Fibroblast of lung (primary cell): ENCODE data around the gene AGBL4. TPM values are rescaled to one million over a fixed set of nuclear protein-coding genes. Genes with fewer than 3 reads are reported as not detected.

Experiments
- DNase-seq, 2 donors: peaks; one replicate each; pipeline versions ENCODE4 v3.0.0 to v3.0.0-alpha.2; 2010; ENCODE audit warnings: low read depth in 2 of 2
- H2AFZ ChIP-seq: 2 replicates; pipeline ENCODE4 v1.5.1; 2012; ENCODE audit warnings: low read length, control low read depth, inconsistent platforms
- H3K27ac ChIP-seq: 2 replicates; pipeline ENCODE4 v1.5.1; 2011; ENCODE audit warnings: low read length, control low read depth; ENCODE audit not compliant: insufficient read depth
- H3K27me3 ChIP-seq: 2 replicates; pipeline ENCODE4 v1.5.1; 2011; ENCODE audit warnings: mild to moderate bottlenecking, low read length; ENCODE audit not compliant: control insufficient read depth, insufficient read depth
- H3K36me3 ChIP-seq: 2 replicates; pipeline ENCODE4 v1.5.1; 2011; ENCODE audit warnings: low read length; ENCODE audit not compliant: control insufficient read depth, insufficient read depth
- H3K4me1 ChIP-seq: 2 replicates; pipeline ENCODE4 v1.5.1; 2011; ENCODE audit warnings: low read length; ENCODE audit not compliant: control insufficient read depth, insufficient read depth; ENCODE audit errors: extremely low read depth
- H3K4me2 ChIP-seq: 2 replicates; pipeline ENCODE4 v1.5.1; 2011; ENCODE audit warnings: low read length, control low read depth; ENCODE audit not compliant: insufficient read depth; ENCODE audit errors: extremely low read depth
- H3K4me3 ChIP-seq, 4 experiments: fragments of 200-600 bp in 1 of 4; sonication (generic) in 1 of 4; replicated peaks in 1 of 4; 2 replicates each; pipeline ENCODE4 v1.5.1; 2011 to 2016; ENCODE audit warnings: low read length in 4 of 4, low read depth in 3 of 4, mild to moderate bottlenecking in 3 of 4, control low read depth in 2 of 4, inconsistent platforms in 1 of 4, mixed read lengths in 1 of 4; ENCODE audit not compliant: insufficient read depth in 1 of 4; ENCODE audit errors: control extremely low read depth in 1 of 4
- H3K79me2 ChIP-seq: 2 replicates; pipeline ENCODE4 v1.5.1; 2012; ENCODE audit warnings: mild to moderate bottlenecking, low read length, inconsistent platforms; ENCODE audit not compliant: control insufficient read depth, insufficient read depth
- H3K9ac ChIP-seq: 2 replicates; pipeline ENCODE4 v1.5.1; 2011; ENCODE audit warnings: mild to moderate bottlenecking, low read length, control low read depth; ENCODE audit not compliant: insufficient read depth
- H3K9me3 ChIP-seq: 2 replicates; pipeline ENCODE4 v1.5.1; 2012; ENCODE audit warnings: low read depth, low read length; ENCODE audit not compliant: control insufficient read depth, insufficient read depth
- H4K20me1 ChIP-seq: 2 replicates; pipeline ENCODE4 v1.5.1; 2011; ENCODE audit warnings: low read length; ENCODE audit not compliant: control insufficient read depth, insufficient read depth; ENCODE audit errors: extremely low read depth
- CTCF ChIP-seq, 2 donors: IDR thresholded peaks in 1 of 2; conservative IDR thresholded peaks in 1 of 2; 1 replicate in 1 of 2; 2 replicates in 1 of 2; pipeline ENCODE4 v1.5.1; 2011 to 2012; ENCODE audit warnings: low read length in 2 of 2, control low read depth in 1 of 2, inconsistent platforms in 1 of 2, low read depth in 1 of 2, mild to moderate bottlenecking in 1 of 2
- EZH2 ChIP-seq: IDR thresholded peaks from 2 replicates; pipeline ENCODE4 v1.5.1; 2012; ENCODE audit warnings: low read length, control low read depth, mild to moderate bottlenecking; ENCODE audit errors: missing control alignments
- polyA plus RNA-seq, 2 donors: library from polyadenylated mRNA; depleted of rRNA in 1 of 2; stranded (reverse) in 1 of 2; unstranded in 1 of 2; fragments of >200 nt; gene quantifications; 2 replicates each; pipeline ENCODE4 v1.2.1, GENCODE V29; 2011 to 2012; ENCODE audit warnings: missing spikeins in 1 of 2
- total RNA-seq: library from RNA; depleted of rRNA; stranded (reverse); fragments of >200 nt; gene quantifications from 2 replicates; pipeline ENCODE4 v1.2.1, GENCODE V29; 2014

Gene AGBL4
- total and polyA plus RNA-seq, 2 donors (not counting 1 experiment from before 2014, with no cell fraction given), result not detected

GRCh38 chr1:49448200-49448599, 575.6 kb downstream of the AGBL4 start:
- no peak overlapping the region for H3K27ac ChIP-seq
- H3K36me3 ChIP-seq, result no peaks in the 10 kb centered on the region
- H4K20me1 ChIP-seq, result no peaks in the 10 kb centered on the region
- TF ChIP-seq EZH2 (no peak), CTCF (conservative IDR thresholded peaks at IDR 0.05 in 1 of 2, IDR thresholded peaks at IDR 0.05 in 1 of 2; ENCODE audit: low read depth in 1 of 2, low read length in 2 of 2) (no peak)
- DNase-seq, result no peak
- H3K27me3 ChIP-seq, result no peaks in the 10 kb centered on the region
- no peak overlapping the region for H3K9ac ChIP-seq
- no peak overlapping the region for H2AFZ ChIP-seq
- H3K9me3 ChIP-seq, result no peaks in the 10 kb centered on the region
- no peaks in the 10 kb centered on the region for H3K4me1 ChIP-seq
- H3K79me2 ChIP-seq, result no peaks in the 10 kb centered on the region
- no peak overlapping the region for H3K4me2 ChIP-seq
- no peak overlapping the region for H3K4me3 ChIP-seq

- no peaks in the 10 kb centered on the region for H3K9me3 ChIP-seq
Measured at GRCh38 chr1:49436865-49437264, 586.9 kb downstream of the AGBL4 start.

GRCh38 chr1:49435291-49435690, 588.5 kb downstream of the AGBL4 start:
- H3K79me2 ChIP-seq, result no peaks in the 10 kb centered on the region
- no peaks in the 10 kb centered on the region for H3K9me3 ChIP-seq
- H3K4me3 ChIP-seq, result no peak overlapping the region
- H3K36me3 ChIP-seq, result no peaks in the 10 kb centered on the region
- no peak overlapping the region for H3K4me2 ChIP-seq
- H2AFZ ChIP-seq, result no peak overlapping the region
- H4K20me1 ChIP-seq, result no peaks in the 10 kb centered on the region
- no peaks in the 10 kb centered on the region for H3K27me3 ChIP-seq
- peak in 1 of 2 donors; percentile 13 for DNase-seq
- TF ChIP-seq EZH2 (no peak), CTCF (conservative IDR thresholded peaks at IDR 0.05 in 1 of 2, IDR thresholded peaks at IDR 0.05 in 1 of 2; ENCODE audit: low read depth in 1 of 2, low read length in 2 of 2) (no peak)
- no peaks in the 10 kb centered on the region for H3K4me1 ChIP-seq
- no peak overlapping the region for H3K27ac ChIP-seq
- H3K9ac ChIP-seq, result no peak overlapping the region

More at GRCh38 chr1:49436865-49437264, 586.9 kb downstream of the AGBL4 start:
- Histone ChIP-seq H3K27ac (no peak overlapping the region), H3K27me3 (no peaks in the 10 kb centered on the region), H3K4me1 (no peaks in the 10 kb centered on the region), H3K36me3 (no peaks in the 10 kb centered on the region), H3K4me3 (no peak overlapping the region), H3K79me2 (no peaks in the 10 kb centered on the region), H3K9ac (no peak overlapping the region), H2AFZ (no peak overlapping the region), H3K4me2 (no peak overlapping the region), H4K20me1 (no peaks in the 10 kb centered on the region)
- TF ChIP-seq EZH2 (no peak), CTCF (conservative IDR thresholded peaks at IDR 0.05 in 1 of 2, IDR thresholded peaks at IDR 0.05 in 1 of 2; ENCODE audit: low read depth in 1 of 2, low read length in 2 of 2) (no peak)
- DNase-seq, result no peak
